Measurements from ENCODE around the gene GPR78.

GPR78 gene

DNA sequence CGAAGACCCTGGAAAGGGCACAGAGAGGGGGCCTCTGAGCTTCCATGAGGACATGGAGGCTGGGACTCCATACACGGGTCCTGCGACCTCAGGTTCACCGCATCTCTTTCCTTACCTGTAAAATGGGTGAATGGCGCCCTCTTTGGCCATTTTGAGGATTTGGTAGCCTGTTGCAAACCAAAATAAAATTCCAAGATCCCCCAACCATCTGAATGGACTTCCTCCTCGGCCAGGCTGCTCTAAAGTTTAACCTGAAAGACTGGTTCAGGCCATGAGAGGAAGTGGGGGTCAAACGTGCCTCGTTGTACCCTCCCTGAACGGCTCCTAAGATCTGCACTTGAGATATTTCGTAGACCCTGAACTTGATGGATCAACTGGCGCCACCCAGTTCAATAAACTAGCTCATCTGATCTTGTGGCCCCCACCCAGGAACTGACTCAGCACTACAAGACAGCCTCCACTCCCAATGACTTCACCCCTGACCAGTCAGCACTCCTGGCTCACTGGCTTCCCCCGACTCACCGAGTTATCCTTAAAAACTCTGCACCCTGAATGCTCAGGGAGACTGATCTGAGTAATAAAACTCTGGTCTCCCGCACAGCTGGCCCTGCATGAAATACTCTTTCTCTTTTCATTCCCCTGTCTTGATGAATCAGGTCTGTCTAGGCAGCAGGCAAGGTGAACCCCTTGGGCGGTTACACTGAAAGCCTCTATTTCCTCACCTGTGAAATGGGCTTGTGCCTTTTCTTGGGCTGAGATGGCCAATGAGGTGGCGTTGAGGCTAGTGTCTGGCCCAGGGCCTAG, 32.9 kb upstream of the GPR78 start:
- no peak for DNase-seq

DNA sequence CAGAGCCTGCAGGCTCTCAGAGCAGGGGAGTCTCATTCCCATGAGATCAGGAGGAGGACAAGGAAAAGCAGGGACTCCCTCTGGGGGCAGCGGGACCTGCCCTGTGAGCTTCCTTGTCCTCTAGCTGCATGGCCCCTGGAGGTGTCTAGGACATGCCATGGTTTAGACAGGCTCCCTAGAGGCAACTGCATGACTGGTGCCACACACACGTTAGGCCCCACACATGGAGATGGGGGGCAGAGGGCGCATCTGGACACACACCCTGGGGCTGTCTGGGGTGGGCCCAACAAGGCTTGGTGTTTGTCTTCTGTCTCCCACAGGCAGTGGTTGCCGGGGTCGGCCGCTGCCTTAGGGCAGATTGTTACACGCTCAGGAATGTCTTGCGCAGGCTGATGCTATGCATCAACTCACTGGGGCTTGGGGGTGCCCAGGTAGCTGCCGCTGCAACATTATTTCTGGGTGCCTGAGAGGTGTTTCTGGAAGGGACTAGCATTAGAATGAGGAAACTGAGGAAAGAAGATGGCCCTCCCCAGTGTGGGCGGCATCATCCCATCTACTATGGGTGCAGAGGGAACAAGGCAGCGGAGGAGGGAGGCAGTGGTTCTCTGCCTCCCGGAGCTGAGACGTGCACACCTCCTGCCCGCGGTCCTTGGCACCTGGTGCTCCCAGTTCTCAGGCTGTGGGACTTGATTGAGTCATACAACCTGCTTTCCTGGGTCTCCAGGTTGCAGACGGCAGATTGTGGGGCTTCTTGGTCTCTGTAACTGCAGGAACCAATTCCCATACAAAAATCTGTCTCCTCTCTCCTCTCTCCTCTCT, 32.1 kb upstream of the GPR78 start:
- DNase-seq, result no peak

- DNase-seq, result no peak
These were observed 31.4 kb upstream of the GPR78 start for GRCh38 chr4:8548731-8549351.

DNA sequence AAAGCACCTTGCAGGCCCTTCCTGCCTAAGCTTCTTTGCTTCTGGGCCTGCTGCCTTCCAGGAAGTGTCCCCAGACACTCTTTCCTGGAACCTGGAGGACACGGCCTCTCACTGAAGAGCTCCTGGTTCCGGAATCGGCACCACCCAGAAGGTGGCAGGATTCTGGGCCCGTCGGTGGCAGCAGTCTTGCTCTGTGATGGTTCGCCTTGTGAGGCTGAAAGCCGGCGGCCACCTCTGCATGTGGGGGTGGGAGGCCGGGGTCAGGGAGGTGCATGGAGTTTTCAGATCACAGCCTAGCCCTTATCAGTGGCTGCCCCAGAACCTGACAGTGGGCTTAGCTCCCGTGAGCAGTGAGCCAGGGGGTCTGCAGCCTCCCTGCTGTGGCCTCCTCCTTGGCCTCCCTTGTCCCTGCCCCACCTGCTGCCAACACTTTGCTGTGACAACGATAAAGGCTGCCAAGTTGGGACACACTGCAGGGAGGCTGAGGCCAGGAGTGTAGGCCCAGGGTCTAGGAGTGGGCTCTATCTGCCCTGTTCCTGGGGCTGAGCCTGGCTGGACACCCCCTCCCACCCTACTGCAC, 30.8 kb upstream of the GPR78 start:
- no peak for DNase-seq

GRCh38 chr4:8550691-8551090, 29.5 kb upstream of the GPR78 start:
- no peak for DNase-seq

GRCh38 chr4:8552024-8552423, 28.2 kb upstream of the GPR78 start:
- no peak for DNase-seq

DNA sequence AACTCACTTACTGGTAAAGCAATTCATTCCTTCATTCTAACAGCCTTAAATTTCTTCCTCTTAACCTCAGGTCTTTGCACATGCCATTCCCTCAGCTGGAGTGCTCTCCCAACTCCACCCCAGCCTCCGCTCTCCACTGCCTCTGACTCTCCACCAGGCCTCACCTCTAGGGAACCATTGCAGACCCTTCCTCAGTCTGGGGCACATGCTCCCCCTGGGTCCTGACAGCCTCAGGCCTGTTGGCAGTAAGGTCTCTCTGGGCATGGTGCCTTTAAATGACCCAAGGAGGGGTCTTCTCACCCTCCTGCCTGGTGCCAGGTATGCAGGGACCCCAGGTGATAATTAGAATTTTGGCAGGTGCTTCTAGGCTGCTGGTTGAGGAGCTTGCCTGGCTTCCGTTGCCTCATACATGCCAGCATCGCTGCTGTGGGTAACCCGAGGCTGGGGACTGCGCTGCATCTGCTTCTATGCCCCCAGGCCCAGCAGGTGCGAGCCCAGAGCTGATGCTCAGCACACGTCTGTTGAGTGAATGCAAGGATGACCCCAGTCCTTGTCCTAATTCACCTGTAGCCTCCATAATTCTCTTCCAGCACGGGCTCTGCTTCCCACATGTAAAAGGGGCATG, 27.5 kb upstream of the GPR78 start:
- DNase-seq, result no peak

GRCh38 chr4:8553216-8553615, 27.0 kb upstream of the GPR78 start:
- DNase-seq, result no peak

- DNase-seq, result no peak
These were observed 26.2 kb upstream of the GPR78 start for GRCh38 chr4:8553991-8554405.

DNA sequence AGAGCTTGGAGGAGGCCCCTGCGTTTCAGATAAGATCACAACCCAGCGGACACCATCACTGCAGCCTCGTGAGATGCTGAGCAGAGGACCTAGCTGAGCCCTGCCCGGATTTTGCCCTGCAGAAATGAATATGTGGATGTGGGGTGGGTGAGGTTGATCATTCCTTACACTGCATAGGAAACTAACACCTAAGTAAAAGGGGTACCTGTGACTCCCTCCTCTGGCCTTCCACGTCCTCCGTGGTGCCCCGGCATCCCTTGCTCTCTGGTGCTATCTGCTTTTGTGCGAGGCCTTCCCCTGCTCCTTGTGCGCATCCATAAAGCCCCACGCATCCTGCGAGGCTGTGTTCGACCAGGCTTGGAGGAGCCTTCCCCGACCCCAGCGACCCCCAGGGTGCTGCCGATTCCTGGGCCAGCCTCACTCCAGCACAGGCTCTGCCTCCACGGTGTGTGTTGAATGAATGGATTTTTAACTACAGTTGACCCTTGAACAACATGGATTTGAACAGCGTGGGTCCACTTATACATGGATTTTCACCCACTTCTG, 25.6 kb upstream of the GPR78 start:
- no peak for DNase-seq

DNA sequence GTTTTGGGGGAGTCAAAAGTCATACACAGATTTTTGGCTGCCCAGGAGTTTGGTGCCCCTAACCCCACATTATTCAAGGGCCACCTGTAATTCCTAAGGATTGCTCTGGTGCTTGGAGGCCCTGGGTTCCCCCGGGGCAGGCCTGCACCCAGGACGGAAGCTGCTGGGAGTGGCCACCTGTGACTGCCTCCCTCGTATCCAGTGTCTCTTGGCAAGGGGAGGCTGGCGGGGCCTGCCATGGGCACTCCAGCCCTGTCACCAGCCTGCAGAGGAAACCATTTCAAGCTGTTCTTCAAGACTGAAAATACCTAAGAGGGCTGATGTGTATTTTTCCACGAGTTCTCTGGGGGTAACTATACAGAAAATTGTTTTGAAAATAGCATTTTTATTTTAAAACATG, 24.5 kb upstream of the GPR78 start:
- no peak for DNase-seq

- DNase-seq, result no peak
These were observed 23.6 kb upstream of the GPR78 start for GRCh38 chr4:8556341-8557150.

GRCh38 chr4:8557151-8558076, 22.8 kb upstream of the GPR78 start:
- no peak for DNase-seq

DNA sequence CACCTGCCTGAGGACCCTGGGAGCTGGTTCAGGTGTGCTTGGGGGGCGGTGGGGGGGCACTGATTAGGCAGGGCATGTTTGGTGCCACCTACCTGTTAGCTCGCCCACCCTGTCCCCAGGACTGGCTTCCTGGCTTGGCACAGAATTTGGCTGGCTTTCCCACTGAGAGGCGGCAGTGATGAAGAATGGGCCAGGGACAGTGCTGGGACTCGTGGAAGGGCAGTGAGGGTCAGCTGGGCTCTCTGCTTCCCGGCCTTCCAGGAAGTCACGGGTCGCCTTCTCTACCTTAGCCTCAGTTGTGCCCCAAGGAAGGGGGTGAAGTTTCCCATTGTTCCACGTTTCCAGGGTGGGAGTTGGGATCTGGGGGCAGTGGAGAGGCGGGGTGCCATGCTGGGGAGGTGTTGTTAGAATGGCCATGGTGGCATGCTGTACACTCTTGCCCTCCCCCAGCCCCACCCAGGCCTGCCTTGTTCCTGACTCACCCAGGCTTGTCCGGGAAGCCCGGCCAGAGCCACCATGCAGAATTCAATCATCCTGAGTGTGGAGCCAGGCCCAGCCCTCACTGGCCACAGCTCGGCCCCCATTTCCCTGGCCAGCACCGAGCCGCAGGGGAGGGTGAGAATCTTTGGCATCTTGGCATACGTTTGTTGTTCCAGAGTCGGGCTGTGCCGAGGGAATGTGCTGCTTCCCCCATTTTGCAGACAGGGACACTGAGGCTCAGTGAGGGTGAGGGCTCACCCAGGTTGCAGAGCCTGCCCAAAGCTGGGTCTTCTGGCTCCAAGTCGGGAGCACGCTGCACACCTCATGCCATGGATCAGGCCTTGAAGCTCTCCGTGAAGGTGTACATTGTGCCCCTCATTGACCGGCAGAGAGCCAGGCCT, 21.9 kb upstream of the GPR78 start:
- DNase-seq, result no peak

DNA sequence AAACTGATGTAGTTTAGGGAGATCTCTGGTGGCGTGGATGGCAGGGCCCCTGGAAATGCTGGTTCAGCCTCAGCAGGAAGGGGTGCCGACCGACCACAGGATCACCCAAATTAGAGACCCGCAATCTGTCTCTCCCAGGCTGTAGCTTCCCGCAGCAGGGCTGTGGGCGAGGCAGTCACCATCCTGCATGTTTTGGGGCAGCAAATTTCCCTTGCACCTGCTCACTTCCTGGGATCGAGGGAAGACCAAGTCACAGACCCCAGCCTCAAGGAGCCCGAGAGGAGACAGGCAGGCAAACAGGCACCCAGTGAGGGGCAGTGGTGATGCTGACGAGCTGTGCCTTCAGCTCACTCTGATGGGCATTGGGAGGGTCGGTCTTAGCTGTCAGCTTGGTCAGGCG, 21.2 kb upstream of the GPR78 start:
- DNase-seq, result no peak

DNA sequence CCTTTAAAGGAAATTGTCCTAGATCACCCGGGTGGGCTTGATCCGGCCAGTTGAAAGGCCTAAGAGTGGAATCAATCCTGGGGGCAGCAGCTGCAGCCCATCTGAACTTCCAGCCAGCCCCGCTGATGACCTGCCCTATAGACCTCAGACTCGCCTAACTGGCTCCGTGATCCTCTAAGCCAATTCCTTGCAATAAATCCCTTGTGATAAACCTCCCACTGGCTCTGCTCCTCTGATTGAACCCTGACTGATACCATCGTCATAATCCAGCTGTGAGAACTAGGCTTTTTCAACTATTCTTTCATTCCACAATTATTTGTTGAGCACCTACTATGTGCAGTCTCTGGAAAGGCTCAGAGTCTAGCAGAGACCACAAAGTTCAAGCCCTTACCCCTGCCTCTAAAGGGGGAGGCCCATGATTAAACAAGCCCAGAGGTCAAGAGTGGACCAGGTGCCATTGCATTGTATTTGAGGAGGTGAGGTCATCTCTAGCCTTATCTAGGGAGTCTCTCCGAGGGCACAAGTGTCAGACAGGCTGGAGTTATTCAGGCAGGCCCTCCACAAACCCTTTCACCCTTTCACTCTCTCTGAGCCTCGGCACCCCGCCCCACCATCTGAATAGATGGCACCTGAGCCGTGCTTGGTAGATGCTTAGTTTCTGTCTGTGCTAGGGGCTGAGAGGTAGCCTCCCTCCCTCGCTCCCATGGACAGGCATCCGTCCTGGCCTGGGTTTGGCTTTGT, 20.5 kb upstream of the GPR78 start:
- no peak for DNase-seq

DNA sequence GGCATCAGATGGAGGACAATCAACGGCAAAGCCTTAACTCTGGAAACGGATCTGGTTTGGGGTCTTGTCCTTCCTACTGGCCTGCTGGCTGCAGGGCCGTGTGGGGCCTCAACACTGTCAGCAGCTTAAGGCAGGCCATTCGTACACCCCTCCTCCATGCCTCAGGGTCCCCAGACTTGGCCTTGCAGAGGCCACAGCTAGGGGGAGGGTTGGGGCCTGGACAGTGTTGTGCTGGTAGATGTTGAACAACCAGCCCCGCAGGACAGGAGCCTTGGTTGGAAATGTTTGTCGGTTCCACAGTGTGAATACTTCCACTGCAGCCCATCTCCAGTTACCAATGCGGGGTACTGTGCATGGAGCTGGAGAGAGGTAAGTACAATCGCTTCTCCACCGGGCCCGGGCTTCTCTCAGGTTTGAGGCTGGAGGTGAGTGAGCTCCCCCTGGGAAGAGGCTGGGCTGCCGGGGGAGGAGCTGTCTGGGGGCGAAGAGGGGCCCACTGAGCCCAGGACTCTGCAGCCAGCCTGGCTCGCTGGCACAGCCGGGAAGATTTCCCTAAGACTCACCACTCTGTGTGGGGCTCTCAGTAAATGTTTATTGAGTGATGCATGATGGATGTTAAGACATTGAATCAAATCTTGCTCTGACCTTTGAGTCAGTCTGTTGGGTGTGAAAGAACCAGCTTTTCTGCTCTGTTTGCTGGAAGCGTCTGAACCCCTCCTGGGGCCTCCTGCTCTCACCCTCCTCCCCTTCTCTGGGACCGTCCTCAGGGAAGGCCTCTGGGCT, 19.7 kb upstream of the GPR78 start:
- peak; percentile 32 for DNase-seq

DNA sequence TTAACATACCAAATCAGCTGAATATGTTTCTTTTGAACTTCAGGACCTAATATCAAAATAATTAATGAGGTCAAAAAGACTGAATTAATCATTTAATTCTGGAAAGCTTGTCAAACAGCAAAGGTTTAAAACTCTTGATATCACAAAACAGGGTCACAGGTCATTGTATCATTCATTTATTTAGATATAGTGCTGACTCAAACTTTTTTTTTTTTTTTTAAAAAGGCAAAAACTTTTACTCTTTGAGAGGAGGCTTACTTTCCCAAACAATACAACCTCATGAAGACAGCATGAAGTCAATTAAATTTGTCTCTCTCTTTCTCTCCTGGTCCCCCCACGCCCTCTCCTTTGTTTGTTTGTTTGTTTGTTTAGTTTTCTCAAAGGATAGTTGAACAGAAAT, 15.6 kb upstream of the GPR78 start:
- DNase-seq, result no peak
